WI38 (cell line): Measurements from ENCODE around the gene BLM.

Experiments used
- H3K4me3 ChIP-seq: 2 replicates; pipeline ENCODE4 v1.5.1; 2011; ENCODE audit warnings: low read depth, mild to moderate bottlenecking, control low read depth, low read length
- TF ChIP-seq, protein P1 (sequence below): IDR thresholded peaks from 2 replicates; pipeline ENCODE4 v1.5.1; 2012; ENCODE audit warnings: low read depth, mild to moderate bottlenecking, control low read depth, low read length

Gene BLM

GRCh38 chr15:90760661-90761232 is 43.6 kb downstream of the BLM start:
- no peak overlapping the region for H3K4me3 ChIP-seq
- TF ChIP-seq, protein P1, sequence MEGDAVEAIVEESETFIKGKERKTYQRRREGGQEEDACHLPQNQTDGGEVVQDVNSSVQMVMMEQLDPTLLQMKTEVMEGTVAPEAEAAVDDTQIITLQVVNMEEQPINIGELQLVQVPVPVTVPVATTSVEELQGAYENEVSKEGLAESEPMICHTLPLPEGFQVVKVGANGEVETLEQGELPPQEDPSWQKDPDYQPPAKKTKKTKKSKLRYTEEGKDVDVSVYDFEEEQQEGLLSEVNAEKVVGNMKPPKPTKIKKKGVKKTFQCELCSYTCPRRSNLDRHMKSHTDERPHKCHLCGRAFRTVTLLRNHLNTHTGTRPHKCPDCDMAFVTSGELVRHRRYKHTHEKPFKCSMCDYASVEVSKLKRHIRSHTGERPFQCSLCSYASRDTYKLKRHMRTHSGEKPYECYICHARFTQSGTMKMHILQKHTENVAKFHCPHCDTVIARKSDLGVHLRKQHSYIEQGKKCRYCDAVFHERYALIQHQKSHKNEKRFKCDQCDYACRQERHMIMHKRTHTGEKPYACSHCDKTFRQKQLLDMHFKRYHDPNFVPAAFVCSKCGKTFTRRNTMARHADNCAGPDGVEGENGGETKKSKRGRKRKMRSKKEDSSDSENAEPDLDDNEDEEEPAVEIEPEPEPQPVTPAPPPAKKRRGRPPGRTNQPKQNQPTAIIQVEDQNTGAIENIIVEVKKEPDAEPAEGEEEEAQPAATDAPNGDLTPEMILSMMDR: no peak

DNA sequence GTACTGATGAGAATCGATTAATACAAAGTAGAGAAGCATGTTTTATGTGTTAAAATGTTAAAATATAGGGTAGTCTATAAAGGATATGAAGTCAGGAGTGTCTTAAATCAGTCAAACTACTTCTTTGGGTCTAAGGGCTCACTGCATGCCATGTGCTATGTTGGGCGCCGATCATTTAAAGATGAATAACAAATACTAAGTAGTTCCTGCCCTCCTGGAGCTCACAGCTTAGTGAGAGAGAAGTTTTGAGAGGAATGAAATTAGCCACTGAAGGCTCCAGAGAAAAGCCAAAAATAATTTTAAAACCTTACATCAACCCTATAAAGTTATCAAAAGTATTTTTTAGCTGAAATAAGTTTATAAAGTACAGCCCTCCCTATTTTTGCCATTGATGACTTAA is 44.5 kb downstream of the BLM start:
- no peak overlapping the region for H3K4me3 ChIP-seq

DNA sequence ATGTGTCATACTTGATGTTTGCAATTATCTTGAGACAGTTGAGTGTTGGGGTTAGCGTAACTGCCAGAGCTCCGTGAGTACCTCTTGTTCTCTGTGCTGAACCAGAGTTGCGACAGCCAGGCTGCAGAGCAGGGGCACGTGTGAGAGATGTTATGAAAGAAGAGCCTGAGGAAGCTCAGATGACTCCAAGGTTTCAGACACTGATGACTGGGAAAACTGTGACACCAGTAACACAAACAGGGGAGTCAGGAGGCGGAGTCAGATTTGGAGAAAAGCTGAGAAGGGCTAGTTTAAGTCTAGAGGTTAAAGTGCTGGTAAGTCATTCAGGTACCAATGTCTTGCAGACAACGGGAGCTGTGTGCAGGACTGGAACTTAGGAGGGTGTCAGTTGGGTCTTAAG is 45.0 kb downstream of the BLM start:
- H3K4me3 ChIP-seq: no peak overlapping the region
- TF ChIP-seq, protein P1: no peak

More for the DNA sequence above, 44.5 kb downstream of the BLM start:
- TF ChIP-seq, protein P1: no peak

DNA sequence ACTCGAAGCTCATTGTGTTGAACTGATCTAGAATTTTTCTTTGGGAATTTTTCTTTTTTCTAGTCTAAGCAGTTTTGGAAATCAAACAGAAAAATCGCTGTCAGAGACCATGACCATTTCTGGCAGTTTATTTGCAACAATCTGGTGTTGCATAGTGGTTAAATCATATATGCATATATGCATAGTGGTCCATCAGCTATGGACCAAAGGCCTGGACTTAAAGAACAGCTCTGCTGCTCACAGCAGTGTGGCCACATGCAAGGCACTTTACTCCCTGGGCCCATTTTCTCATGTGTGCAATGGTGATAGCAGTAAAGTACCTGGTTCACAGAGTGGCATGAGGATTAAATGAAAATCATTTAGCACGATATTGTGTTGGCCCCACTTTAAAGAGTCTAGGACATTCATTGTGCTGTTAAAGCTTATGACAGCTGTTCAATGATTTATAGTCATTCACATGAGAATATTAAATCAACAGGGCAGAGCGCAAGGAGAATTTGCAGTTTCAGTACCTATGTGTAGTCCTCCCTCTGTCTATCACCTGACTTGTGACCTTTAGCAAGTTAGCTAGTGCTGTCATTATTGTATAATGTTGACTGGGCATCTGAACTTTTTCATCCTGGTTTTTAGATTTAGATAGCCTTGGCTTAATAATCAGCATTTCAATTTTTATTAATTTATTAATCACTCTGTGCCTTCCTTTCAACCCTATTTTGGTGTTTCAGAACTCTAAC is 46.4 kb downstream of the BLM start:
- TF ChIP-seq, protein P1: no peak
- H3K4me3 ChIP-seq: no peak overlapping the region

- TF ChIP-seq, protein P1: no peak
- H3K4me3 ChIP-seq: no peak overlapping the region
Observed at GRCh38 chr15:90765531-90765930, 48.4 kb downstream of the BLM start.

GRCh38 chr15:90765966-90766365 is 48.8 kb downstream of the BLM start:
- TF ChIP-seq, protein P1: no peak
- H3K4me3 ChIP-seq: no peak overlapping the region

GRCh38 chr15:90769375-90769774 is 52.2 kb downstream of the BLM start:
- TF ChIP-seq, protein P1: no peak
- H3K4me3 ChIP-seq: no peak overlapping the region
